ENCODE data around the gene CDH22.

The CDH22 gene

DNA sequence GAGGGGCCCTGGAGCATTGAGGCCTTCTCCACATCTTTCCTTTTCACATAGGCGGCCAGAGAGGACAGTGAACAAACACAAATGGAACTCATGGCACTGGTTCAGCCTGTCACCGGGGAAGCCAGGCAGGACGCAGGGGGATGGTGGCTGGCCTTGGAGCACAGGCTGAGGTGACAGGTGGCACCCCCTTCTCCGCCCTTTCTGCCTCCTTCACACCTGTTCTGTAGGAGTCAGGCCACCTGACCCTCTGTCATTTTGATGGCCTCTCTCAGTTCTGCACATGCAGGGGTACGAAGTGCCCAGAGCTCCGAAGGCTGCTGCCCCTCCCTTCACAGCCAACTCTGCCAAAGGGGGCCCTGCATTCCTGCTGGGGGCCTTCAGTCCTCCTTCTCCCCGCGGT is 129.4 kb downstream of the CDH22 start:
- Histone ChIP-seq H3K36me3 (ENCODE audit: control insufficient read depth in 1 of 2, insufficient read depth in 2 of 2, low read length in 2 of 2) (no peaks in the 10 kb centered on the region), H3K4me3 (ENCODE audit: low read depth in 1 of 2, low read length in 2 of 2) (no peak overlapping the region), H3K27ac (ENCODE audit: low read length) (no peak overlapping the region), H3K9me3 (ENCODE audit: control insufficient read depth in 1 of 2, low read length in 2 of 2) (no peaks in the 10 kb centered on the region), H3K4me1 (ENCODE audit: control insufficient read depth in 1 of 2, insufficient read depth in 2 of 2, low read length in 2 of 2) (no peaks in the 10 kb centered on the region), H3K27me3 (ENCODE audit: low read depth, low read length) (peaks cover 15% of the 10 kb centered on the region)

DNA sequence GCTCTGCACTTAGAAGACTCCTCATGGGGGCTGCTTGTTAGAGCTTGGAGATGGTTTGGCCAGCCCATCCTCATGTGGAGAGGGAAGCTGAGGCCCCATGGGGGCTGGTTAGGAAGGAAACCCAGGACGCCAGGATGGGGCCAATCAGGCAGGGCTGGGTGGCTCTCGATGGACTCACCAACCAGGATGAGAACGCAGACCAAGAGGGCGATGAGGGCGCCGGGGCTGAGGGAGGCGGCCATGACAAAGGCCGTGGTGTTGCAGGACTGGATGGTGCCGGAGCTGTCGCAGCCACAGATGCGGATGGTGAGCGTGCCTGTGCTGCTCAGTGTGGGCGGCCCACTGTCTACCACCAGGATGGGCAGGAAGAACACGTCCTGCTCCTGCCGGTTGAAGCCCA is 130.5 kb downstream of the CDH22 start:
- Histone ChIP-seq H3K27me3 (ENCODE audit: low read depth, low read length) (peaks cover 27% of the 10 kb centered on the region), H3K27ac (ENCODE audit: low read length) (no peak overlapping the region), H3K36me3 (ENCODE audit: control insufficient read depth in 1 of 2, insufficient read depth in 2 of 2, low read length in 2 of 2) (no peaks in the 10 kb centered on the region), H3K4me1 (ENCODE audit: control insufficient read depth in 1 of 2, insufficient read depth in 2 of 2, low read length in 2 of 2) (no peaks in the 10 kb centered on the region), H3K9me3 (ENCODE audit: control insufficient read depth in 1 of 2, low read length in 2 of 2) (no peaks in the 10 kb centered on the region), H3K4me3 (ENCODE audit: low read depth in 1 of 2, low read length in 2 of 2) (no peak overlapping the region)

DNA sequence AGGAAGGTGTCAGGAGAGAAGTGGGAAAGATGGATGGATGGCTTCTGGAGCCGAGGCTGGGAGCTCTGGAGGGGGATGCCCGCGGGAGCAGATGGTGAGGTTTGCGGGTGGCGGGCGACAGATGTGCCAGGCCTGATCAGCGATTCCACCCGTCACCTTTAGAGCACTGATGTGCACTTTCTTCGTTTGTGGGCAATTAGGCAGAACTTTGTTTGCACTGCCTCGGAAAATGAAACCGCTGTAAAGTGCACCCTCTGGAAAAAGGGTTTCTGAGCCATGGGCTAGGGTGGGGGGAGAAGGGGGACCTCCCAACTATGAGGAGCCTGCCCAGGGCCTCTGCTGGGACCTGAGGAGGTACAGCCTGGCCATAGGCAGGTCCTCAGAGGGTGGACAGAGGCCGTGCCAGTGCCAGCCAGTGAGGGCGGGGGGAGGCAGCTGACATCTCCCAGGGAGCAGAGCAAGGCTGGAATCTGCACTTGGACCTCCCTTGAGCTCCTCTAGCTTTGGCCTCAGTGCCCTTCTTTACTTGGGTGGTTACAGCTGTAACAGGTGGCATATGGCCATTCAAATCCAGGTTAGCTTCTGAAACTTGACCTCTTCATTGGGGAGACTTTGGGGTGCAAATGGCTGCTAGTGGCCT is 131.4 kb downstream of the CDH22 start:
- H3K36me3 ChIP-seq (ENCODE audit: control insufficient read depth in 1 of 2, insufficient read depth in 2 of 2, low read length in 2 of 2): no peaks in the 10 kb centered on the region
- H3K27ac ChIP-seq (ENCODE audit: low read length): no peak overlapping the region
- H3K4me1 ChIP-seq (ENCODE audit: control insufficient read depth in 1 of 2, insufficient read depth in 2 of 2, low read length in 2 of 2): no peaks in the 10 kb centered on the region
- H3K9me3 ChIP-seq (ENCODE audit: control insufficient read depth in 1 of 2, low read length in 2 of 2): no peaks in the 10 kb centered on the region
- no peak overlapping the region for H3K4me3 ChIP-seq (ENCODE audit: low read depth in 1 of 2, low read length in 2 of 2)
- H3K27me3 ChIP-seq (ENCODE audit: low read depth, low read length): peaks cover 34% of the 10 kb centered on the region

DNA sequence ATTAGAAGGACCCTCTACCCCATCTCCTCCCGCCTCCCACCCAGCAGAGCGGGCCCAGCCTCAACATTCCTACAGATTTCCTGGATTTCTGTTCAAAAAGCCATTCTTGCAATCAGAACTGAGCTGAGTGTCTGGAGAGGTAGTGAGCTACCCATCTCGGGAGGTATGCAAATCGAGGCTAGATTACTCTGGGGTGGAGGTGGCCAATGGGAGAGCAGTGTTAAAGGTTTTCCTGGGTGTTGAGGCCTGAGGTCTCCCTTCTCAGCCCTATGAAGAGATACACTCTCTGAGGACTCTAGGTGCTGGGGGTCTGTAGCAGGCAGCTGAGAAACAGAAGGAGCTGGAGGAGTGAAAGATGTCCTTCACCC is 133.2 kb downstream of the CDH22 start:
- Histone ChIP-seq H3K27ac (ENCODE audit: low read length) (no peak overlapping the region), H3K4me1 (ENCODE audit: control insufficient read depth in 1 of 2, insufficient read depth in 2 of 2, low read length in 2 of 2) (no peaks in the 10 kb centered on the region), H3K4me3 (ENCODE audit: low read depth in 1 of 2, low read length in 2 of 2) (no peak overlapping the region), H3K27me3 (ENCODE audit: low read depth, low read length) (peaks cover 41% of the 10 kb centered on the region), H3K36me3 (ENCODE audit: control insufficient read depth in 1 of 2, insufficient read depth in 2 of 2, low read length in 2 of 2) (no peaks in the 10 kb centered on the region), H3K9me3 (ENCODE audit: control insufficient read depth in 1 of 2, low read length in 2 of 2) (no peaks in the 10 kb centered on the region)

DNA sequence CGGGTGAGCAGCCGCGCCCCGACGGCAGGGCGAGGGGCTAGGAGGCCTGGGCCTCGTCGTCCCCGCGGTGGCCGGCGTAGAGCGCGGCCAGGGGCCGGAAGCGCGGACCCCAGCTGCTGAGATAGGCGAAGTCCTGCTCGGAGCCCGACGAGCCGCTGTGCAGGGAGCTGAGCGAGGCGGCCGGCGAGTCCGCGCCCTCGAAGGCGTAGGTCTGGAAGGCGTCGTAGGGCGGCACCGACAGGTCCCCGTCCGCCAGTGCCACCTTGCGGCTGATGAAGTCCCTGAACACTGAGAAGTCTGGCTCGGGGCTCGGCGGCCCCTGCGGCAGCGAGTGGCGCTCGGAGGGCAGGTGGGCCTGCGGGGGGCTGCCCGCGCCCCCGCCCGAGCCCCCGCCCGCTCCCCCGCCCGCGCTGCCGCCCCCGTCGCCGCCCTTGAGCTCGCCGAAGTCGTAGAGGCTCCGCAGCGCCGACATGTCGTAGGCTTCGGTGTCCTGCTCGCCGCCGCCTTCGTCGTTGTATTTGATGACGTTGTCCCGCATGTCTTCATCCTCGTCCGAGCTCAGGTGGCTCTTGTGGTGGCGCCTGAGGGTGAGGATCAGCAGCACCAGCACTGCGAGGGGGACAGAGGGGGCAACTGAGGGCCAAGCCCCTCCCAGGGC is 133.7 kb downstream of the CDH22 start:
- no peaks in the 10 kb centered on the region for H3K4me1 ChIP-seq (ENCODE audit: control insufficient read depth in 1 of 2, insufficient read depth in 2 of 2, low read length in 2 of 2)
- H3K4me3 ChIP-seq (ENCODE audit: low read depth in 1 of 2, low read length in 2 of 2): no peak overlapping the region
- peaks cover 37% of the 10 kb centered on the region for H3K27me3 ChIP-seq (ENCODE audit: low read depth, low read length)
- H3K27ac ChIP-seq (ENCODE audit: low read length): no peak overlapping the region
- H3K9me3 ChIP-seq (ENCODE audit: control insufficient read depth in 1 of 2, low read length in 2 of 2): no peaks in the 10 kb centered on the region
- no peaks in the 10 kb centered on the region for H3K36me3 ChIP-seq (ENCODE audit: control insufficient read depth in 1 of 2, insufficient read depth in 2 of 2, low read length in 2 of 2)

DNA sequence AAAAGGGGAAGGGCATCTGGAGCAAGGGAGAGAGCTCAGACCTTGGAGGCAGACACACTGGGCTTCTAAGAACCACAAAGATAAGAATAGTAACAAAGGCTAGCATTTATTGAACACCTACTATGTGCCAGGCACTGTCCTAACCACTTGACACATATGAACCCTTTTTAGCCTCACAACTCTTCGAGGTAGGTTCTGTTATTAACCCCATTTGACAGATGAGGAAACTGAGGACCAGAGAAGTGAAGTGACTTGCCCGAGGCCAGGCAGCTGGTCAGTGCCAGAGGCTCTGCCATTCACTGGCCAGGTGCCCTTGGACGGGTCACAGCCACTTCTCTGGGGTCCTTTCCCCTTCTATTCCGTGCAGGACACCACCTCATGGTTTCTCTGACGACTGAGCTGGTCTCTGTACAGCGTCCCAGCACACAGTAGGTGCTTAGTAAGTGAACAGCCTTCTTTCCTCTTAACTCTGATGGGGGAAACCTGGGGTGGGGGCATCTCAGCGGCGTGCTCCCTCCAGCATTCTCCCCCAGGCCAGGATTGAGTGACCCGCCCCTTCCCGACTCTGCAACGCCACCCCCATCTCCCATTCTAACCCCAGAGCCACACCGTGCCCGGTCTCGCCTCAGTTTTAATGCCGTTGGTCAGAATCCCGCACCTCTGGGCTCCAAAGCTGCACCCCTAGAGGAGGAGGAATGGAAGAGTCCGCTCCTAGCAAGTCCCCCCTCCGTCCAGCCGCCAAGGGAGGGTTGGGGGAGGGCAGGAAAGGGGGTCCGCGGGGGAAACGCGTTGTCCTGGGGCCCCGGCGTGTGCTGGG is 134.4 kb downstream of the CDH22 start:
- Histone ChIP-seq H3K4me3 (ENCODE audit: low read depth in 1 of 2, low read length in 2 of 2) (no peak overlapping the region), H3K9me3 (ENCODE audit: control insufficient read depth in 1 of 2, low read length in 2 of 2) (no peaks in the 10 kb centered on the region), H3K27ac (ENCODE audit: low read length) (no peak overlapping the region), H3K4me1 (ENCODE audit: control insufficient read depth in 1 of 2, insufficient read depth in 2 of 2, low read length in 2 of 2) (no peaks in the 10 kb centered on the region), H3K27me3 (ENCODE audit: low read depth, low read length) (peaks cover 37% of the 10 kb centered on the region), H3K36me3 (ENCODE audit: control insufficient read depth in 1 of 2, insufficient read depth in 2 of 2, low read length in 2 of 2) (no peaks in the 10 kb centered on the region)

DNA sequence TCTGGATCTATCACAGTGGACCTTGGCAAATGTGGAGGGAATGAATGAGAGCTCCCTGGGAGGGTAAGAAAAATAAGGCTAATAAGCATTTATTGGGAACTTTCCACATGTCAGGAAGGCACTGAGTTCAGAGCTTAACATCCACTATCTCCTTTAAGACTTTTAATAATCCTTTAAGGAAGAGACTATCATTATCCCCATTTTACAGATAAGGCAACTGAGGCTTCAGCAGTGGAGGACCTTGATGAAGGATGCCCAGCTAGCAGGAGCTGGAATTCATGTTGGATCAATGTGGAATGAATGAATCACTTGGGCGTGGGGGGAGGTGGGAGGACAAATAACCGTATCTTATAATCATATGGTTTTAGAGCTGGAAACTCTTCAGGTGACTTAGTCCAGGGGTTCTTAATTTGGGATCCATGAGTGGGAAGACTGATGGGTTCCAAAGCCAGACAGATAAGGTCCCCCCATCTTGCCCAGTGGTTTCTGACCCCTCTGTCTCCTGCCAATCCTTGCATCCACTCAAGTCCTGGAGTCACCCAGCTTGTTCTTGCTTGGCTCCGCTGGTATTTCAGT is 135.2 kb downstream of the CDH22 start:
- Histone ChIP-seq H3K27me3 (ENCODE audit: low read depth, low read length) (peaks cover 37% of the 10 kb centered on the region), H3K4me3 (ENCODE audit: low read depth in 1 of 2, low read length in 2 of 2) (no peak overlapping the region)

DNA sequence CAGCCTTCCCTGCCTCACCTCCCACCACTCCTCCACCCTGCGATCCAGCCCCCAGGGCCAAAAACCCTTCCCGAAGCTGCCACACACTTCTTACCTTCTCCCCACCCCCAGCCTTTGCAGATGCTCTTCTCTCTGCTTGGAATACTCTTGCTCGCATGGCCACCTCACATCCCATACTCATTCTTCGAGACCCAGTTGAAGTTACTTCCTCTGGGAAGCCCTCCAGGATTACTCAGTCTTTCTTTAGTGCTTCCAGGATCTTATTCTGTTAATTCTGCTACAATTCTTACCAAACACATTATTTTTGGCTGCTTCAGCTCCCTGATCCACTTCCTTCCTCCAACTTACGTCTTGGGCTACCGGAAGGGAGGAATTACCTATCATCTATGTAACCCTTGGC is 135.8 kb downstream of the CDH22 start:
- Histone ChIP-seq H3K9me3 (ENCODE audit: control insufficient read depth in 1 of 2, low read length in 2 of 2) (no peaks in the 10 kb centered on the region), H3K27ac (ENCODE audit: low read length) (no peak overlapping the region), H3K4me3 (ENCODE audit: low read depth in 1 of 2, low read length in 2 of 2) (no peak overlapping the region), H3K36me3 (ENCODE audit: control insufficient read depth in 1 of 2, insufficient read depth in 2 of 2, low read length in 2 of 2) (no peaks in the 10 kb centered on the region), H3K4me1 (ENCODE audit: control insufficient read depth in 1 of 2, insufficient read depth in 2 of 2, low read length in 2 of 2) (no peaks in the 10 kb centered on the region), H3K27me3 (ENCODE audit: low read depth, low read length) (peaks cover 37% of the 10 kb centered on the region)

More for the DNA sequence above, 135.2 kb downstream of the CDH22 start:
- Histone ChIP-seq H3K9me3 (ENCODE audit: control insufficient read depth in 1 of 2, low read length in 2 of 2) (no peaks in the 10 kb centered on the region), H3K4me1 (ENCODE audit: control insufficient read depth in 1 of 2, insufficient read depth in 2 of 2, low read length in 2 of 2) (no peaks in the 10 kb centered on the region), H3K36me3 (ENCODE audit: control insufficient read depth in 1 of 2, insufficient read depth in 2 of 2, low read length in 2 of 2) (no peaks in the 10 kb centered on the region), H3K27ac (ENCODE audit: low read length) (no peak overlapping the region)

DNA sequence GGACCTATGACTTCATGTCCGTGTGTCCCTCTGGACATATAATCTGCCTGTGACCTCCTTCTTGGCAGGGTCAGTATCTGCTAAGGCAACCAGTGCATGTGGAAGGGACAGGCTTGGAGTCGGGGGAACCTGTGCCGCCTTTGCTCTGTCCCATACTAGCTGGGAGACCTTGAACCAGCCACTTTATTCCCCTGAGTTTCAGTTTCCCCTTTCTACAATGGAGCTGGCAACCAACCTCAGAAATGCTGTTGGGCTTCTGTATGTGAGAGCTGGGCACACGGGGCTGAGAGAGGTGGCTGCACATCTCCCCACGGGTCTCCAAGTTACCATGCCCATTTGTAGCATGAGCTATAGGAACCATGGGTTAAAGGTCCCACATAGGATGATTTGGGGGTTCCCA is 136.4 kb downstream of the CDH22 start:
- peaks cover 37% of the 10 kb centered on the region for H3K27me3 ChIP-seq (ENCODE audit: low read depth, low read length)
- peaks cover 0 to 3% of the 10 kb centered on the region in 2 donors for H3K9me3 ChIP-seq (ENCODE audit: control insufficient read depth in 1 of 2, low read length in 2 of 2)
- H3K4me1 ChIP-seq (ENCODE audit: control insufficient read depth in 1 of 2, insufficient read depth in 2 of 2, low read length in 2 of 2): no peaks in the 10 kb centered on the region
- no peak overlapping the region for H3K27ac ChIP-seq (ENCODE audit: low read length)
- H3K4me3 ChIP-seq (ENCODE audit: low read depth in 1 of 2, low read length in 2 of 2): no peak overlapping the region
- H3K36me3 ChIP-seq (ENCODE audit: control insufficient read depth in 1 of 2, insufficient read depth in 2 of 2, low read length in 2 of 2): no peaks in the 10 kb centered on the region

DNA sequence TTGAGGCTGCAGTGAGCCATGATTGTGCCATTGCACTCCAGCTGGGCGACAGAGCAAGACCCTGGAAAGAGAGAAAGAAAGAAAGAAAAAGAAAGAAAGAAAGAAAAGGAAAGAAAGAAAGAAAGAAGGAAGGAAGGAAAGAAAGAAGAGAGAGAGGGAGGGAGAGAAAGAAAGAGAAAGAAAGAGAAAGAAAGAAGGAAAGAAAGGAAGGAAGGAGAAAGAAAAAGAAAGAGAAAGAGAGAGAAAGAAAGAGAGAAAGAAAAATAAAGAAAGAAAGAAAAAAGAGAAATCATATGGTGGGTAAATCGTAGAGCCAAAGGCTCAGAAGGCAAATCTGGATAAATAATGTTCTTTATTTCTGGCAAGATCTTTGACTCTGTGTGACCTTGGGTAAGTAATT is 136.8 kb downstream of the CDH22 start:
- no peaks in the 10 kb centered on the region for H3K4me1 ChIP-seq (ENCODE audit: control insufficient read depth in 1 of 2, insufficient read depth in 2 of 2, low read length in 2 of 2)
- no peak overlapping the region for H3K27ac ChIP-seq (ENCODE audit: low read length)
- H3K27me3 ChIP-seq (ENCODE audit: low read depth, low read length): peaks cover 37% of the 10 kb centered on the region

More for the DNA sequence above, 136.8 kb downstream of the CDH22 start:
- H3K4me3 ChIP-seq (ENCODE audit: low read depth in 1 of 2, low read length in 2 of 2): no peak overlapping the region
- peaks cover 0 to 4% of the 10 kb centered on the region in 2 donors for H3K9me3 ChIP-seq (ENCODE audit: control insufficient read depth in 1 of 2, low read length in 2 of 2)
- no peaks in the 10 kb centered on the region for H3K36me3 ChIP-seq (ENCODE audit: control insufficient read depth in 1 of 2, insufficient read depth in 2 of 2, low read length in 2 of 2)

Data from muscle layer of duodenum (tissue), 2 donors.